SK-N-SH (cell line): ENCODE measurements around the gene C7orf33.
"Not testable (repeated sequence)": the region's sequence is repeated elsewhere in the genome, so short reads cannot be mapped to it uniquely, and the experiment has no call there.

Experiments
- CTCF ChIP-seq: fragments of 200-600 bp; sonication (generic); IDR thresholded peaks from 2 replicates; pipeline ENCODE4 v1.6.1; 2017; ENCODE audit warnings: antibody characterized with exemption, mild to moderate bottlenecking, moderate library complexity
- EP300 ChIP-seq, 2 experiments: IDR thresholded peaks; 2 replicates each; pipeline versions ENCODE4 v1.4.0 to v1.6.1; 2012; ENCODE audit warnings: borderline replicate concordance in 1 of 2, low read depth in 1 of 2, low read length in 1 of 2
- FOXJ3 ChIP-seq: sonication (generic); formaldehyde crosslinking; IDR thresholded peaks from 2 replicates; pipeline ENCODE4 v1.5.1; 2020; ENCODE audit warnings: mild to moderate bottlenecking, missing genetic modification reagents
- MAX ChIP-seq: IDR thresholded peaks from 2 replicates; pipeline ENCODE4 v1.4.0; 2012; ENCODE audit warnings: low read depth
- POLR2AphosphoS5 ChIP-seq: IDR thresholded peaks from 2 replicates; pipeline ENCODE4 v1.6.1; 2012; ENCODE audit warnings: low read depth, low read length
- RAD21 ChIP-seq: IDR thresholded peaks from 2 replicates; pipeline ENCODE4 v1.6.1; 2012; ENCODE audit warnings: mild to moderate bottlenecking, low read length
- RCOR1 ChIP-seq: fragments of 150-350 bp; IDR thresholded peaks from 2 replicates; pipeline ENCODE4 v1.6.1; 2017; ENCODE audit warnings: antibody characterized with exemption, low read length
- RFX5 ChIP-seq: IDR thresholded peaks from 2 replicates; pipeline ENCODE4 v1.6.1; 2012; ENCODE audit warnings: mild to moderate bottlenecking, improper control_type of control experiment, low read length
- SMC3 ChIP-seq: IDR thresholded peaks from 2 replicates; pipeline ENCODE4 v1.6.1; 2012; ENCODE audit warnings: low read depth, low read length, improper control_type of control experiment
- TAF1 ChIP-seq: IDR thresholded peaks from 2 replicates; pipeline ENCODE4 v1.6.1; 2012; ENCODE audit warnings: low read depth, mild to moderate bottlenecking, low read length, moderate library complexity, borderline replicate concordance
- USF1 ChIP-seq: IDR thresholded peaks from 2 replicates; pipeline ENCODE4 v1.4.0; 2012; ENCODE audit warnings: low read depth, borderline replicate concordance
- USF2 ChIP-seq: fragments of 150-350 bp; IDR thresholded peaks from 2 replicates; pipeline ENCODE4 v1.6.1; 2017; ENCODE audit warnings: antibody characterized with exemption, low read length, low read depth, borderline replicate concordance
- YY1 ChIP-seq: IDR thresholded peaks from 2 replicates; pipeline ENCODE4 v1.4.0; 2012; ENCODE audit warnings: low read depth, mild to moderate bottlenecking

- TF ChIP-seq TAF1; CTCF; USF1; EP300 (IDR thresholded peaks at IDR 0.05; ENCODE audit: borderline replicate concordance in 1 of 2, low read depth in 1 of 2, low read length in 1 of 2); RAD21; RFX5; SMC3; YY1; MAX; POLR2AphosphoS5; FOXJ3; USF2; RCOR1: not testable (repeated sequence)
Measured at GRCh38 chr7:148570973-148571372, 19.6 kb upstream of the C7orf33 start.
